ENCODE data around the gene ARFIP2.

DNA sequence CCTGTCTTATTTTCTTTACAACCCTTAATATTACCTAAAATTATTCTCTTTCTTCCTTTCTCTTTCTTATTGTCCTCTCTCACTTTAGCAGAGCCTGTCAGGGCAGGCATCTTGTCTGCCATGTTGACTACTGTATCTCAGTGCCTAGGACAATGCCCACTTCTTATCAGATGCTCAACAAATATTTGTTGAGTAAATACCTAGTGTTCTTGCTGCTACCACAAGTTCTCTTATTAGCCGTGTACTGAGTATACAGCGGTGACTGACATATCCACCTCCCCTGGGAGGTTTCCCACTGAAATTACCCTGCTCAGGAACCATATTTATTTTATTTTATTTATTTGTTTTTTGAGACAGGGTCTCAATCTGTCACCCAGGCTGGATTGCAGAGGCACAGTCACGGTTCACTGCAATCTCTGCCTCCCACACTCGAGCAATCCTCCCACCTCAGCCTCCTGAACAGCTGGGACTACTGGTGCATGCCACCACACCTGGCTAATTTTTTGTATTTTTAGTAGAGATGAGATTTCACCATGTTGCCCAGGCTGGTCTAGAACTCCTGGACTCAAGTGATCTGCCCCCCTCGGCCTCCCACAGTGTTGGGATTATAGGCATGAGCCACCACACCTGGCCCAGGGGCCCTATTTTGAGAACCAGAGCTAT is 47.0 kb downstream of the ARFIP2 start:
- no peak for TF ChIP-seq POLR2A (IDR thresholded peaks at IDR 0.05)
- TF ChIP-seq, protein P1, sequence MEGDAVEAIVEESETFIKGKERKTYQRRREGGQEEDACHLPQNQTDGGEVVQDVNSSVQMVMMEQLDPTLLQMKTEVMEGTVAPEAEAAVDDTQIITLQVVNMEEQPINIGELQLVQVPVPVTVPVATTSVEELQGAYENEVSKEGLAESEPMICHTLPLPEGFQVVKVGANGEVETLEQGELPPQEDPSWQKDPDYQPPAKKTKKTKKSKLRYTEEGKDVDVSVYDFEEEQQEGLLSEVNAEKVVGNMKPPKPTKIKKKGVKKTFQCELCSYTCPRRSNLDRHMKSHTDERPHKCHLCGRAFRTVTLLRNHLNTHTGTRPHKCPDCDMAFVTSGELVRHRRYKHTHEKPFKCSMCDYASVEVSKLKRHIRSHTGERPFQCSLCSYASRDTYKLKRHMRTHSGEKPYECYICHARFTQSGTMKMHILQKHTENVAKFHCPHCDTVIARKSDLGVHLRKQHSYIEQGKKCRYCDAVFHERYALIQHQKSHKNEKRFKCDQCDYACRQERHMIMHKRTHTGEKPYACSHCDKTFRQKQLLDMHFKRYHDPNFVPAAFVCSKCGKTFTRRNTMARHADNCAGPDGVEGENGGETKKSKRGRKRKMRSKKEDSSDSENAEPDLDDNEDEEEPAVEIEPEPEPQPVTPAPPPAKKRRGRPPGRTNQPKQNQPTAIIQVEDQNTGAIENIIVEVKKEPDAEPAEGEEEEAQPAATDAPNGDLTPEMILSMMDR (IDR thresholded peaks at IDR 0.05) = no peak
